H1 (cell line): Measurements from ENCODE around the gene TNFAIP1. TPM values are rescaled to one million over a fixed set of nuclear protein-coding genes. Genes with fewer than 3 reads are reported as not detected.
A peak's percentile ranks its signal among the peaks of the same experiment; 100 is the strongest.

Experiments used
- CTCF ChIA-PET: fragments of 300-600 bp; sonication (Branson Sonifier 250); formaldehyde crosslinking; loops from one replicate; lab custom pipeline; 2021; ENCODE audit not compliant: partially characterized antibody; lab: Charles Lee
- POLR2A ChIA-PET: fragments of 300-600 bp; sonication (Branson Sonifier 250); formaldehyde crosslinking; loops from one replicate; lab custom pipeline; 2021; ENCODE audit warnings: inconsistent platforms; ENCODE audit not compliant: partially characterized antibody; lab: Charles Lee
- DNase-seq, 2 experiments: peaks; one replicate each; pipeline versions ENCODE4 v3.0.0 to v3.0.0-alpha.2; 2010 to 2022; ENCODE audit warnings: low spot score in 2 of 2, low read depth in 1 of 2, mixed read lengths in 1 of 2
- FAIRE-seq: peaks from 2 replicates; lab custom pipeline; 2011; peaks lifted over from hg19 to GRCh38; lab: Jason Lieb, UNC
- H2AFZ ChIP-seq: 2 replicates; pipeline ENCODE4 v1.8.1; 2012; ENCODE audit warnings: low read length, inconsistent platforms
- H2AK5ac ChIP-seq: 2 replicates; pipeline ENCODE4 v1.6.1; 2013; ENCODE audit warnings: low read depth, low read length
- H2BK120ac ChIP-seq: replicated peaks from 2 replicates; pipeline ENCODE3; 2013; ENCODE audit warnings: low read depth, low read length, inconsistent platforms
- H2BK12ac ChIP-seq: 2 replicates; pipeline ENCODE4 v1.6.1; 2013; ENCODE audit warnings: low read depth, low read length
- H2BK15ac ChIP-seq: 2 replicates; pipeline ENCODE4 v1.6.1; 2013; ENCODE audit warnings: low read length
- H2BK20ac ChIP-seq: 2 replicates; pipeline ENCODE4 v1.6.1; 2013; ENCODE audit warnings: low read length
- H2BK5ac ChIP-seq: 2 replicates; pipeline ENCODE4 v1.6.1; 2013; ENCODE audit warnings: low read depth, low read length
- H3K14ac ChIP-seq: 2 replicates; pipeline ENCODE4 v1.6.1; 2013; ENCODE audit warnings: inconsistent platforms; ENCODE audit not compliant: insufficient read length
- H3K18ac ChIP-seq: 2 replicates; pipeline ENCODE4 v1.6.1; 2013; ENCODE audit warnings: low read length; ENCODE audit errors: extremely low read depth
- H3K23ac ChIP-seq: 2 replicates; pipeline ENCODE4 v1.6.1; 2013; ENCODE audit warnings: inconsistent platforms; ENCODE audit not compliant: insufficient read length
- H3K23me2 ChIP-seq: 2 replicates; pipeline ENCODE4 v1.6.1; 2013; ENCODE audit warnings: low read depth, low read length
- H3K27ac ChIP-seq: 2 replicates; pipeline ENCODE4 v1.6.1; 2011; ENCODE audit warnings: low read depth, low read length, inconsistent platforms
- H3K27me3 ChIP-seq, 4 experiments: replicated peaks in 1 of 4; 1 replicate in 1 of 4; 2 replicates in 3 of 4; pipeline versions ENCODE4 v1.6.1 to v1.8.1; 2011 to 2013; ENCODE audit warnings: low read length in 3 of 4, mild to moderate bottlenecking in 3 of 4, inconsistent platforms in 2 of 4, mixed read lengths in 2 of 4, moderate library complexity in 1 of 4; ENCODE audit not compliant: control insufficient read depth in 3 of 4, insufficient read depth in 3 of 4; ENCODE audit errors: extremely low read depth in 1 of 4
- H3K36me3 ChIP-seq, 4 experiments: 2 replicates each; pipeline versions ENCODE4 v1.6.1 to v1.8.1; 2011 to 2013; ENCODE audit warnings: mild to moderate bottlenecking in 4 of 4, low read length in 3 of 4, moderate library complexity in 2 of 4, control low read depth in 1 of 4, inconsistent platforms in 1 of 4; ENCODE audit not compliant: insufficient read depth in 4 of 4, control insufficient read depth in 2 of 4
- H3K4ac ChIP-seq: replicated peaks from 2 replicates; pipeline ENCODE3; 2013; ENCODE audit warnings: low read length, low read depth, mixed read lengths, inconsistent platforms; ENCODE audit not compliant: insufficient read length
- H3K4me1 ChIP-seq, 4 experiments: replicated peaks in 1 of 4; 1 replicate in 1 of 4; 2 replicates in 3 of 4; pipeline versions ENCODE4 v1.6.1 to v1.8.1; 2011 to 2013; ENCODE audit warnings: low read length in 3 of 4, inconsistent platforms in 2 of 4, mixed read lengths in 1 of 4; ENCODE audit not compliant: insufficient read depth in 4 of 4, control insufficient read depth in 3 of 4
- H3K4me2 ChIP-seq, 2 experiments: 2 replicates each; pipeline versions ENCODE4 v1.6.1 to v1.8.1; 2011 to 2013; ENCODE audit warnings: low read depth in 2 of 2, low read length in 2 of 2, control low read depth in 1 of 2, inconsistent platforms in 1 of 2, mild to moderate bottlenecking in 1 of 2; ENCODE audit not compliant: insufficient read depth in 1 of 2
- H3K4me3 ChIP-seq, 4 experiments: fragments of 200-600, 300-600 bp in 1 of 4; sonication (generic), shearing (Covaris generic), sonication (Bioruptor Twin) in 1 of 4; 2 replicates each; pipeline versions ENCODE4 v1.5.1 to v1.8.1; 2011 to 2016; ENCODE audit warnings: low read length in 4 of 4, low read depth in 3 of 4, control low read depth in 2 of 4, inconsistent platforms in 2 of 4, mild to moderate bottlenecking in 2 of 4, mixed read lengths in 1 of 4, moderate library complexity in 1 of 4; ENCODE audit not compliant: insufficient read depth in 2 of 4; ENCODE audit errors: extremely low read depth in 1 of 4
- H3K56ac ChIP-seq: replicated peaks from 2 replicates; pipeline ENCODE3; 2013; ENCODE audit warnings: low read depth, mild to moderate bottlenecking, mixed read lengths, low read length, inconsistent platforms; ENCODE audit not compliant: insufficient read length
- H3K79me1 ChIP-seq: 2 replicates; pipeline ENCODE4 v1.6.1; 2013; ENCODE audit warnings: low read depth, low read length, control low read depth
- H3K79me2 ChIP-seq, 2 experiments: 2 replicates each; pipeline versions ENCODE4 v1.6.1 to v1.8.1; 2012 to 2013; ENCODE audit warnings: low read length in 2 of 2, mild to moderate bottlenecking in 2 of 2, inconsistent platforms in 1 of 2; ENCODE audit not compliant: insufficient read depth in 2 of 2, control insufficient read depth in 1 of 2
- H3K9ac ChIP-seq, 4 experiments: replicated peaks in 1 of 4; 1 replicate in 1 of 4; 2 replicates in 3 of 4; pipeline versions ENCODE4 v1.6.1 to v1.8.1; 2011 to 2013; ENCODE audit warnings: low read depth in 3 of 4, low read length in 3 of 4, control low read depth in 2 of 4, mild to moderate bottlenecking in 2 of 4, moderate library complexity in 2 of 4, inconsistent platforms in 1 of 4; ENCODE audit errors: extremely low read depth in 1 of 4
- H3K9me3 ChIP-seq, 2 experiments: 2 replicates each; pipeline versions ENCODE4 v1.6.1 to v1.8.1; 2012 to 2013; ENCODE audit warnings: mild to moderate bottlenecking in 2 of 2, moderate library complexity in 2 of 2, control low read depth in 1 of 2, inconsistent platforms in 1 of 2, low read depth in 1 of 2, low read length in 1 of 2, mixed read lengths in 1 of 2; ENCODE audit not compliant: insufficient read depth in 2 of 2
- H4K20me1 ChIP-seq, 2 experiments: replicated peaks in 1 of 2; 2 replicates each; pipeline versions ENCODE3 to v1.8.1; 2011 to 2013; ENCODE audit warnings: inconsistent platforms in 2 of 2, low read length in 2 of 2, mild to moderate bottlenecking in 1 of 2; ENCODE audit not compliant: insufficient read depth in 2 of 2, control insufficient read depth in 1 of 2
- H4K5ac ChIP-seq: 2 replicates; pipeline ENCODE4 v1.6.1; 2013; ENCODE audit warnings: low read length, low read depth, mixed read lengths, inconsistent platforms; ENCODE audit not compliant: insufficient read length
- H4K8ac ChIP-seq: 2 replicates; pipeline ENCODE4 v1.8.0; 2013; ENCODE audit warnings: mild to moderate bottlenecking, moderate library complexity, low read length, inconsistent platforms; ENCODE audit not compliant: insufficient read depth; ENCODE audit errors: extremely low read depth
- H4K91ac ChIP-seq: replicated peaks from 2 replicates; pipeline ENCODE3; 2013; ENCODE audit warnings: low read length, mixed read lengths, inconsistent platforms; ENCODE audit not compliant: insufficient read length
- BCL11A ChIP-seq, 2 experiments: IDR thresholded peaks; one replicate each; pipeline ENCODE4 v1.6.1; 2011; ENCODE audit warnings: low read depth in 2 of 2, low read length in 2 of 2, mild to moderate bottlenecking in 2 of 2
- EP300 ChIP-seq, 2 experiments: IDR thresholded peaks; 1 replicate in 1 of 2; 2 replicates in 1 of 2; pipeline ENCODE4 v1.6.1; 2011 to 2012; ENCODE audit warnings: low read depth in 2 of 2, low read length in 2 of 2, mild to moderate bottlenecking in 2 of 2, borderline replicate concordance in 1 of 2, inconsistent platforms in 1 of 2, moderate library complexity in 1 of 2
- HDAC2 ChIP-seq, 2 experiments: fragments of 300-600 bp in 1 of 2; sonication (generic) in 1 of 2; IDR thresholded peaks; 2 replicates each; pipeline ENCODE4 v1.6.1; 2011 to 2012; ENCODE audit warnings: low read depth in 2 of 2, low read length in 2 of 2, mild to moderate bottlenecking in 2 of 2, moderate library complexity in 2 of 2, borderline replicate concordance in 1 of 2, inconsistent platforms in 1 of 2
- RAD21 ChIP-seq, 2 experiments: IDR thresholded peaks in 1 of 2; conservative IDR thresholded peaks in 1 of 2; 2 replicates each; pipeline ENCODE4 v1.6.1; 2011; ENCODE audit warnings: low read depth in 2 of 2, low read length in 2 of 2, improper control_type of control experiment in 1 of 2, inconsistent platforms in 1 of 2, mild to moderate bottlenecking in 1 of 2, moderate library complexity in 1 of 2
- SP1 ChIP-seq: IDR thresholded peaks from 2 replicates; pipeline ENCODE4 v1.6.1; 2011; ENCODE audit warnings: low read depth, low read length
- SRF ChIP-seq: IDR thresholded peaks from 2 replicates; pipeline ENCODE4 v1.6.1; 2011; ENCODE audit warnings: mild to moderate bottlenecking, low read depth, low read length, moderate library complexity
- TBP ChIP-seq: IDR thresholded peaks from 2 replicates; pipeline ENCODE4 v1.6.1; 2011; ENCODE audit warnings: low read depth, low read length, improper control_type of control experiment
- USF2 ChIP-seq: IDR thresholded peaks from 2 replicates; pipeline ENCODE4 v1.6.1; 2011; ENCODE audit warnings: low read length, improper control_type of control experiment
- WGBS, 2 experiments: shearing (Covaris generic) in 1 of 2; methylation state at CpG; one replicate each; pipeline versions ENCODE4 v1.1.6 to v1.1.7; 2013 to 2015; ENCODE audit warnings: low lambda C conversion rate in 2 of 2, mixed read lengths in 2 of 2, inconsistent platforms in 1 of 2, low coverage in 1 of 2, missing lambda C conversion rate in 1 of 2; ENCODE audit not compliant: insufficient replicate concordance in 2 of 2, insufficient coverage in 1 of 2, insufficient read length in 1 of 2; ENCODE audit errors: extremely low coverage in 1 of 2, missing lambda C conversion rate in 1 of 2; 5-methylcytosine and 5-hydroxymethylcytosine counted together
- polyA plus RNA-seq, 7 experiments: library from polyadenylated mRNA; depleted of rRNA in 3 of 7; stranded (reverse) in 5 of 7; unstranded in 2 of 7; fragments of >200 nt in 5 of 7; fragments of 200-250 nt in 2 of 7; gene quantifications; 1 replicate in 5 of 7; 2 replicates in 1 of 7; 4 replicates in 1 of 7; pipeline versions ENCODE4 v1.2.1 to v1.2.3, GENCODE V29; 2011 to 2013; ENCODE audit warnings: missing spikeins in 2 of 7, mixed read lengths in 2 of 7
- total RNA-seq: library from RNA; stranded (reverse); fragmentation: NEBNext Ultra II Directional; extraction: Animal tissue kit (Norgen Biotek cat#: 25700); gene quantifications from 2 replicates; pipeline ENCODE4 v1.2.1, GENCODE V29; 2021

Gene TNFAIP1
- total and polyA plus RNA-seq, 2 of the 8 experiments (the other 6 are each of a cell fraction or from before 2014, with no cell fraction given) = 16.9 to 19.5 TPM

- H3K36me3 ChIP-seq = peaks cover 21 to 46% (median 39%) of the 10 kb centered on the region in 4 experiments
- FAIRE-seq = no peak
- TF ChIP-seq RAD21 (IDR thresholded peaks at IDR 0.05 in 1 of 2, conservative IDR thresholded peaks at IDR 0.05 in 1 of 2; ENCODE audit: low read depth in 2 of 2, low read length in 2 of 2) (0 out of 4 replicates have a peak, but pooled peaks of 1 of the 2 experiments have one; percentile 4), SRF (peak; percentile 35; the same call in 1 of the 2 replicates), SP1 (no peak), BCL11A (IDR thresholded peaks at IDR 0.05; ENCODE audit: low read depth in 2 of 2, low read length in 2 of 2) (no peak), TBP (peak; percentile 92), USF2 (peak; percentile 90), EP300 (IDR thresholded peaks at IDR 0.05; ENCODE audit: borderline replicate concordance in 1 of 2, low read depth in 2 of 2, low read length in 2 of 2) (peak in 1 of 2 experiments; percentile 42; a peak in 1 of 3 replicates), HDAC2 (IDR thresholded peaks at IDR 0.05; ENCODE audit: borderline replicate concordance in 1 of 2, low read depth in 2 of 2, low read length in 2 of 2) (peak in 1 of 2 experiments; percentile 97; a peak in 2 of 4 replicates)
Observed at GRCh38 chr17:28357061-28357900, 21.7 kb downstream of the TNFAIP1 start, which contains the start of gene POLDIP2. POLDIP2 (minus strand) TSS chr17:28357527; CDS start chr17:28357448, 79 bp downstream.

More at GRCh38 chr17:28357061-28357900, 21.7 kb downstream of the TNFAIP1 start, which contains the start of gene POLDIP2:
- Histone ChIP-seq H3K79me1 (peaks cover 4% of the 10 kb centered on the region; the same call in 1 of the 2 replicates), H2BK15ac (no peak within 1 kb of the TSS), H2BK5ac (no peak within 1 kb of the TSS; the same call in 1 of the 2 replicates), H2AK5ac (no peak within 1 kb of the TSS), H4K8ac (peak within 1 kb of the TSS; percentile 97), H4K91ac (no peak within 1 kb of the TSS), H2AFZ (no peak within 1 kb of the TSS), H3K4me1 (peaks cover 3 to 13% (median 5%) of the 10 kb centered on the region in 4 experiments; a peak in 6 of 7 replicates), H3K4me3 (peak within 1 kb of the TSS; percentile 82 to 97 (median 86)), H3K4me2 (peak within 1 kb of the TSS; percentile 83 to 96), H3K79me2 (peaks cover 0 to 18% of the 10 kb centered on the region in 2 experiments; a peak in 2 of 4 replicates), H3K27ac (peak within 1 kb of the TSS; percentile 70), H3K9ac (peak within 1 kb of the TSS; percentile 85 to 91 (median 88)), H3K23ac (no peak within 1 kb of the TSS), H4K20me1 (peaks cover 0 to 2% of the 10 kb centered on the region in 2 experiments), H3K27me3 (no peaks in the 10 kb centered on the region), H3K4ac (no peak within 1 kb of the TSS), H2BK120ac (no peak within 1 kb of the TSS), H2BK20ac (no peak within 1 kb of the TSS), H4K5ac (peak within 1 kb of the TSS; percentile 28), H3K14ac (no peak within 1 kb of the TSS), H3K9me3 (no peaks in the 10 kb centered on the region), H3K23me2 (peaks cover 9% of the 10 kb centered on the region), H3K56ac (peak within 1 kb of the TSS; percentile 25), H2BK12ac (no peak within 1 kb of the TSS), H3K18ac (peak within 1 kb of the TSS; percentile 60; the same call in 1 of the 2 replicates)
- DNase-seq = peak; percentile 59 to 94
- 2% methylated on average over 49 of the region's 80 CpGs; no CpG with 5 or more reads in 1 of the 2 experiments for WGBS, 2 experiments
- CTCF ChIA-PET = interaction anchor here (0.6 to 4.4 kb wide), 10 partner anchors 11 to 735 kb away, joined by 3 to 20 read pairs (median 4); partner anchors contain the start of genes IFT20, SARM1, TNFAIP1 and VTN
- POLR2A ChIA-PET = interaction anchor here (0.7 to 10.6 kb wide), 13 partner anchors 11 to 196 kb away, joined by 3 to 103 read pairs (median 5); partner anchors contain the start of genes FOXN1, IFT20, SARM1 and SEBOX
